GM21786 (cell line): Measurements from ENCODE around the gene CD53.
A peak's percentile ranks its signal among the peaks of the same experiment; 100 is the strongest.

Experiments used
- ATAC-seq: cut with Tn5 transposase; IDR thresholded peaks from one replicate; pipeline ENCODE4 v1.9.1; 2021; ENCODE audit not compliant: unreplicated experiment

Gene CD53

DNA sequence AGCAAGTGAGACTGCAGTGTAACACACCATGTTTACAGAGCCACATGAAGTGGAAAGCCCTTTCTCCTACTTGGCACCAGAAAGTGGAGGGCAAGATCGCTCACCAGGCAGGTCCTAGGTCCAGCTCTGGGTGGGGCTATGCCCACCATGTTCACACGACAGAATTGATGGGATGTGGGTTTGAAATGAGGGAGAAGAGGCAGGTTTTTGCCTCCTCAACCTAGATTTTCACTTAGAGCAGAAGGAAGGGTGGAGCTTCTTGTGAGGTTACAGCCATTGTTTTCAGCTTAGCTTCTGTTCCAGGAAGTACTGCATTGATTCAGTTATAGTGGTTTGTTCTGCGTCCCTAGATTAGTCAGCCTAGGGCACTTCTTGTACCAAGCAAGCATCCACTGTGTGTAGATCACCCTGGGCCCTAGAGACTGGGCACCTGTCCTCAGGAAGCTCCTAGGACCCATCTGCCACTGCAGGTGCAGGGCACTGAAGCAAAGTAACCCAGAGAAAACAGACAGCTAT lies 2.3 kb downstream of the CD53 start:
- peak; percentile 46 for ATAC-seq

DNA sequence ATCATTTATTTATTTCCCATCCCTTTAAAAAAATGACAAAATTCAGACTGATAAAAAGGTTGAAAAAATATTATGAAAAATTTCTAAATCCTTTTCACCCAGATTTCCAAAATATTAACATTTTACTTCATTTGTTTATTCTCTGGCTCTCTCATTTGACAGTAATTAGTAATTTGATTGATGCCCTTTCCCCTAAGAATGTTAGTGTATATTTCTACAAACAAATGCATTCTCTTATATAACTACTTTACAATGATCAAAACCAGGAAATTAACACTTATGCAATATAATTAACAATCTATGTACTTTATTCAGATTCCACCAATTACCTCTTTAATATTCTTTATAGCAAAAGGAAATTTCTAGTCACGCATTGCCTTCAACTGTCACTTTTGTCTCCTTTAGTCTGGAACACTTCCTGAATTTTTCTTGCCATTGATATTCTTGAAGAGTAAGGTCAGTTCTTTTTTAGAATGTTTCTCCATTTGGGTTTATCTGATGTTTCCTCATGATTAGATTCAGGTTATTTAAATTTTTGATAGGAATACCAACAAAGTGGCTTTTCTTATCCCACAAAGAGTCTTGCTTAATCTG lies 3.9 kb downstream of the CD53 start:
- no peak for ATAC-seq

DNA sequence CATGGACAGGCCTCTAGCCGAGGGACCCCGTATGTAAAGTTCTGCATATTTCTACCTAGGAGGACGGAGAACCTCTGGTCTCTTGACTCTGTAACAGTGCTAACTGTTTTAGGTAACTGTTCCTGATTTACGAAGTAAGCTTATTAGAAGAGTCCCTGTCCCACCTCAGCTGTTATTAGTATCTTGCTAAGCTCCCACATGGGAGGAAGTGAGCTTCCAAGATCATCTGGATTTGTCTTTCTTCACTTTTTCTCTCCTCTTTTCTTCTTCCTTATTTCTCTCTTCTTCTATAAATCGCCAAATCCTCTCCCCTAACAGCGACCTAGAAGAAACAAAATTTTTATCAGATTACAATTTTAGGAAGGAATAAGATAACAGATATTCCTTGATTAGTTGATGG lies 4.4 kb downstream of the CD53 start:
- no peak for ATAC-seq

DNA sequence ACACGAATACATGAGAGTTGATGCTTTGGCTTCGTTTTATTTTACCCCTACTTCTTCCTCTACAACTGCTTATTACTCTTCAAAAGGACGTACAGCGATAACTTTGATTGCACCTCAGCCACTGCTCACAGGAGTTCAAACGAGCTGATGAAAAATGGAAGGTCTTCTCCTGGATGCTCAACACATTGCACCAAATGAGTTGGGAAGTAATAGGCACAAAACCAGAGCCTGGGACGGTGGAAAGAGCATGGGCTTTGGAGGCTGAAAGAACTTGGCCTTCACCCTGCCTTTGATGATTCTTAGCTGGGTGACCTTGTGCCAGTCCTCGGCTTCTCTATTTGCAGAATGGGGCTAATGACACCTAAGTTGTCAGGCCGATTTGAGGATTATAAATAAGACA lies 4.8 kb downstream of the CD53 start:
- no peak for ATAC-seq

DNA sequence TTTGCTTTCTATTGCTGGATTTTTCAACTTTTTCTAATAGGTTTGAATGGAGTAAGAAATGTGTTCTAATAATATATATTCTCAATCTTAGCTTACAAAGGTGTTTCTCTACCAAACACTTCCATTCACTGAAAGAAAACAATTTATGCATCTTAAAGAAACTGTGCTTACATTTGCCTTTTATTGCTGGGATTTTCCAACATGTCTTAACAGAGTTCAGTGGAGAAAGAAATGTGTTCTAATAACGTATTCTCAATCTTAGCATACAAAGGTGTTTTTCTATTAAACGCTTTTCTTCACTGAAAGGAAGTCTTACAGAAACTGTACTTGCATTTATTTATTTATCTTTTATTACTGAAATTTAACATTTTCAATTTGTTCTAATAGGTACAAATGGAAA lies 5.6 kb downstream of the CD53 start:
- ATAC-seq, result no peak

DNA sequence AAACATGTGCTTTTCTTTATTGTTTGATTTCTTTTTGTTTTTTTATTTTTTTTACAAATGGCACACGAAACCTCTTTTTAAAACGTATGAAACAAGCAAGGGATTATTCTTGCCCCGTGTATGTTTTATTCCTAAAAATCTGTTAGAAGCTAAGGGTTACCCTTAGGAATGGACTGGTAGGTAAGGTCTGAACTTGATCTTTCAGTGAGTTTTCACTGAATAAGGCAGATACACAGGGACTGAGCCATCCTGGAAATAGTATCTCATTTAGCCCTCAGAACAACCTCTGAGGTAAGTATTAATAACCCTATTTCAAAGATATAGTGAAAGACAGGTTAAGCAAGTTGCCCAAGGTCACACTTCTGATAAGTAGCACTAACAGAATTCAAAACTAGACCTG lies 6.0 kb downstream of the CD53 start:
- ATAC-seq, result no peak

DNA sequence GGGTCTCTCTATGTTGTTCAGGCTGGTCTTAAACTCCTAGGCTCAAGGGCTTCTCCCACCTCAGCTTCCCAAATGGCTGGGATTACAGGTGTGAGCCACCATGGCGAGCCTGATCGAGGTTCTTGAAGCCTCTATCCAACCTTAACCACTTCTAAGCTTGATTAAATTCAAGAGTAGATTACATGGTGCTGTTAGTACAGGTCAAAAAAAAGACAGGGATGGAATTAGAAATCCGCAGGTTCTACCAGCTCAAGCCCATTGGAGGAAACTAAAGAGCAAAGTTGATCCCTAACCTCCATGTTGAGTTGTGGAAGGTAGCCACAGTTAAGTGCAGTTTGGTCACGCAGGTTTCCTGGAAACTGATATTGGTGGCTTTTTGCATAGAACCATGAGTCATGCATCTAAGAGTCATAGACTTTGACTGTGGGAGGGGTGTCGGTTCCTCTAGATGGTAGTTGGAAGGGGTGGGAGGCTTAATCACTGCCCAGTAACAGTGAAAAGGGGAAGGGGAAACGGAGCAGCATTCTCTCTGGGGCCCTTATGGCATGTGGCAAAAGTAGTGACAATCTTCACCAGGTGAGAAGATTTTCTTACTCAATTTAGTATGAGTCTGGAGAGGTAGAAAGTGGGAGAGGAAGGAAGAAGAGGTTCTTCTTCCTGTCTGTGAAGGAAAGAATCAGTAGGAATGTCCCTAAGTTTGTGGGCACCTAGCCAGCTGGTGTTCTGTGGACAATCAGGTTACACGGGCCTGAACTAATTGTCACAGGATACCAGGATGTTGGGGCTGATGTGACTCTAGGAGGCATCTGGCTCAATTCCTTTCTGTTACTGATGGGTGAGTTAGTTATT lies 7.0 kb downstream of the CD53 start:
- ATAC-seq, result peak; percentile 63

DNA sequence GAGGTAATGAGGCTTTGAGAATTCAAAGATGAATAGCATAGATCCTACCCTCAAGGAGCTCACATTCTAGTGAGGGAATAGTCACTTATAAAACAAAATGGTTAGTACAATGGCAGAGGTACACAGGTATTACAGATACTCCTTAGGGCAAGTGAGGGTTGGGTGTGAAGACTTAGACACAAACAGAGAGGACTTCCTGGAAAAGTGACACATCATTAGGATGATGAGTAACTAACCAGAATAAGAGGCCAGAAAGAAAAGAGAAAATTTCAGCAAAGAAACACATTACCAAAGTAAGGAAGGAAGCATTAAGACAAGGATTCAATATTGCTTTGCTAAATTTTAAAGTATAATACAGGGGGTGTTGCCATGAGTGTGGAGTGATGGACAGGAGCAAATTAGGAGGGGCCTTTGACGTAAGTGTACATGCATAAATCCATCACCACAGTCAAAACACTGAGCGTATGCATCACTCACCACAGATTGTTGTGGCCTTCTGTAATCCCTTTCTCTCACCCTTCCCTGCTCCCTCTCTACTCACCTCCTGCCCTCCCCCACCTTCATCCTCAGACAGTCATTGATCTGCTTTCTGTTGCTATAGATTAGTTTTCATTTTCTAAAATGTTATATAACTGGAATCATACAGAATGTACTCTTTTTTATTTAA lies 7.9 kb downstream of the CD53 start:
- no peak for ATAC-seq

DNA sequence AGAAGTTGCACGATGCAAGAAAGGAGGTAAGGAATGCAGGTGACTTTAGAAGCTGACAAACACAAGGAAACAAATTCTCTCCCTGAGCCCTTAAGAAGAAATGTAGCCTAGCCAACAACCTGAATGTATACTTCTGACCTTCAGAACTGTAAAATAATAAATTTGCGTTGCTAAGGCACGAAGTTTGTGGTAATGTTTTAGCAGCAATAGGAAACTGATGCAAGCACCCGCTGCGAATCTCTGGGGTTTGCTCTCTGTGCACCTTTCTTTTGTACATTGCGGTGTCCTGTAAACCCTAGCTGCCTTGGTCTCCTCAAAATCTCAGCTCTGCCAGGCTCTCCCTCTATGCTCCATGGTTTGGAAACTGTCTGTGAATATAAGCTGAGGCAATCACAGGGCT lies 15.1 kb downstream of the CD53 start:
- ATAC-seq, result no peak

DNA sequence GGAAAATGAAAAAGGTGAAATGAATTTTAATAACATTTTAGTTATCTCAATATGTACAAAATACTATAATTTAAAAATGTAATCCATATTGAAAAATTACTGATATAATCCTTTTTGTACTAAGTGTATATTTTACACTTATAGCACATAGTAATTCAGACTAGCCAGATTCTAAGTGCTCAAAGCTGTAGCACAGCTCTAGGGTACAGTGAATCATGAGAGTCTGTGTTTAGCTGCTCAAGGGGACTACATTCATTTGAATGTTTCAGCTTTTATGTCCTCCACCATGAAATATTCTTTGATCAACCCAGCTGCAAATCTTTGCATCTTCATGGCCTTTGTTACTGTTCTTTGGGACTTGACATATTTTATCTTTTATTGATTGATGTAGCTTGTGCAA lies 15.7 kb downstream of the CD53 start:
- ATAC-seq, result no peak

DNA sequence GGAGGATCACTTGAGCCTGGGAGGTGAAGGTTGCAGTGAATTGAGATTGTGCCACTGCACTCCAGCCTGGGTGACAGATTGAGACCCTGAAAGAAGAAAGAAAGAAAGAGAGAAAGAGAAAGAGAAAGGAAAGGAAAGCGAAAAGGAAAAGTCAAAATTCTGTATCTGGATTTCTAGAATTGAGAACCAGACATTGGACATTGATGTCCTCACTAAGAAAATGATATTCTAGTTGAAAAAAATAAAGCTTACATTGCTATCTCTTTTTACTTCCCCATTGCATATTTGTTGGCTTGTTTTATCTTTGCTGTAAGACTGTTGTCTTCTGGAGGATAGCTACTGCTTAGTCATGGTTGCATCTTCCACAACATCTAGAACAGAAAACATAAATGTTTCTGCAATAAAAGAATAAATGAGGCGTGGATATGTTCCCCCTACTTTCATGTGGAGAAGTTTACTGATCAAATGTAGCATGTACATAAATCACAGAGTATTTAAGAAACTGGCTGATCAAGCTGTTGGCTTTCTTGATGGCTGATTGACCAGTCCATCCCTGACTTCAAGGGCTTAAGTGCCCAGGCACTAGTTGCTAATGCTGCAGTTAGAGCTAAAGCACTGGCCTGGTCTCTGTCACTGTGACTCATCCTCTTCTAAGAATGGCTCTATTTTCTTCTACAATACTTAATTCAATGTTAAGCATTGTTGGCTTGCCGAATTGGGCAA lies 17.7 kb downstream of the CD53 start:
- no peak for ATAC-seq

DNA sequence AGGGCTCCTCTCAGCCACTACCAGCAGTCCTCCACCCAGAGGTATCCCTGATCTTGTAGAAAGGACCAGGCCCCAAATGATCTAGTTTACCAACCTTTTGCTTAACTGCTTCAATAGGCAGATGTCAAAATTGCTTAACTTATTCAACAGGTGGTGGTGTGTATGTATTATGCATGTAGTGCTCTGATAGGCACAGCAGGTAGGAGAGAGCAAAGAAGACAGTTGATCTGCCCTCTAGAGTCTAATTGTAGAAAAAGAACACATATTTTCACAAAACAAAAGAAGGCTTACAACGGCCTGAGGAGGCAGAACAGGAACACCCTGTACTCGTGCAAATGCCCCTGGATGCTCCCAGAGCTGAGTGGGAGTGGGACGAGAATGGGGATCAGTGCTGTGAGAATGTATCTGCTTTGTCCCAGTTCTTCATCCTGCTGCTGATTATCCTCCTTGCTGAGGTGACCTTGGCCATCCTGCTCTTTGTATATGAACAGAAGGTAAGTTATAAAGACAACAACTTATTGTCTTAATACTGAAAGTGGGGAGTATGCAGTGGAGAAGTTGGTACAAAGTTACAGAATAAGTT lies 21.1 kb downstream of the CD53 start:
- no peak for ATAC-seq

DNA sequence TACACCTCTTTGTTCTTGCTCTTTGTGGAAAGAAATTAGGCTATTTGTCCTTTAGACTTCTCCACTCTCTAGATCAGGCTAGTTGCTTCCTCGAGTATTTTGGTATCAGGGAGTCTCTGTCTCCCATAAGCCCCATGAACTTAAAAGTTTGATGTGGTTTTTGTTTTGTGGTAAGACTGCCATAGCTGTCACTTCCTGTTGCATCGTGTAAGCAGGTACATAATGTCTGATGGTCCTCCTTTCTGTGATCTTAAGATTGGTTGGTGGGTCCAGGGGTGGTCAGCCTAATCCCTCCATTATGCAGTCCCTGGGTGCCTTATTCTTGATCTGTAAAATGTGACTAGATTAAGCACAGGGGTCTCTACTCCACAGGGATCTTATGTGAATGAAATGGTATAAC lies 23.1 kb downstream of the CD53 start:
- ATAC-seq, result no peak

DNA sequence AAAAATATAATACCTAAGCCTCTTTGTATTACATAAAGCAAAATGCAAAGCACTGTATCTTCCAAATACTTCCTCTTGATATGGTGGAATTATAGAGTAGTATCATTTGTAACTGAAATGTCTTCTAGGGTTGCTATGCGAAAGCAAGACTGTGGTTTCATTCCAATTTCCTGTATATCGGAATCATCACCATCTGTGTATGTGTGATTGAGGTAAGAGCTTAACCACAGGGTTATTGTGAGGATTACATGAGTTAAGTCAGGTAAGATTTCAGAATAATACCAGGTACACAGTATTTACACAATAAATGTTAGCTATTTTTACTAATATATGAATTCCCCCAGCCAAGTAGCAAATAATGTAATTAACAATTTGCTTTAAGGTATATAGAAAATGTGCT lies 24.7 kb downstream of the CD53 start:
- ATAC-seq, result no peak

DNA sequence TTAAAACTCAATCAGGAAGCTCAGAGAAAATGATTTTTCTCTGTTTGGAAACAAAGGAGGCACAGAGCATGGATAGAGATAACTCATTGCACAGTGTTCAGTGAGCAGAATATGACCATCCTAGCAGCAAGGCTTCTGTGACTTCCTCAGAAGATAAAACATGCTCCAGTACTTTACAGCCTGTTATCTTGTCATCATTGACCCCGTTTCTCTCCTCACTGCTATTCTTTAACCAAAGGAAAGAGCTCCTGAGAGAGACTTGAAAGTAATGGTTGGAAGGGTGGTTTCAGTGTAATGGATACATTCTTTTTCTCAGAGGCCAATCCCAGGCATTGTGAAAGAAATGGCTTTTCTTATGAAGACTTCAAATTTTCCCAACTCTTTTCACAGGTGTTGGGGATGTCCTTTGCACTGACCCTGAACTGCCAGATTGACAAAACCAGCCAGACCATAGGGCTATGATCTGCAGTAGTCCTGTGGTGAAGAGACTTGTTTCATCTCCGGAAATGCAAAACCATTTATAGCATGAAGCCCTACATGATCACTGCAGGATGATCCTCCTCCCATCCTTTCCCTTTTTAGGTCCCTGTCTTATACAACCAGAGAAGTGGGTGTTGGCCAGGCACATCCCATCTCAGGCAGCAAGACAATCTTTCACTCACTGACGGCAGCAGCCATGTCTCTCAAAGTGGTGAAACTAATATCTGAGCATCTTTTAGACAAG lies 25.9 kb downstream of the CD53 start:
- no peak for ATAC-seq

DNA sequence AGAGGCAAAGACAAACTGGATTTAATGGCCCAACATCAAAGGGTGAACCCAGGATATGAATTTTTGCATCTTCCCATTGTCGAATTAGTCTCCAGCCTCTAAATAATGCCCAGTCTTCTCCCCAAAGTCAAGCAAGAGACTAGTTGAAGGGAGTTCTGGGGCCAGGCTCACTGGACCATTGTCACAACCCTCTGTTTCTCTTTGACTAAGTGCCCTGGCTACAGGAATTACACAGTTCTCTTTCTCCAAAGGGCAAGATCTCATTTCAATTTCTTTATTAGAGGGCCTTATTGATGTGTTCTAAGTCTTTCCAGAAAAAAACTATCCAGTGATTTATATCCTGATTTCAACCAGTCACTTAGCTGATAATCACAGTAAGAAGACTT lies 26.5 kb downstream of the CD53 start:
- no peak for ATAC-seq

DNA sequence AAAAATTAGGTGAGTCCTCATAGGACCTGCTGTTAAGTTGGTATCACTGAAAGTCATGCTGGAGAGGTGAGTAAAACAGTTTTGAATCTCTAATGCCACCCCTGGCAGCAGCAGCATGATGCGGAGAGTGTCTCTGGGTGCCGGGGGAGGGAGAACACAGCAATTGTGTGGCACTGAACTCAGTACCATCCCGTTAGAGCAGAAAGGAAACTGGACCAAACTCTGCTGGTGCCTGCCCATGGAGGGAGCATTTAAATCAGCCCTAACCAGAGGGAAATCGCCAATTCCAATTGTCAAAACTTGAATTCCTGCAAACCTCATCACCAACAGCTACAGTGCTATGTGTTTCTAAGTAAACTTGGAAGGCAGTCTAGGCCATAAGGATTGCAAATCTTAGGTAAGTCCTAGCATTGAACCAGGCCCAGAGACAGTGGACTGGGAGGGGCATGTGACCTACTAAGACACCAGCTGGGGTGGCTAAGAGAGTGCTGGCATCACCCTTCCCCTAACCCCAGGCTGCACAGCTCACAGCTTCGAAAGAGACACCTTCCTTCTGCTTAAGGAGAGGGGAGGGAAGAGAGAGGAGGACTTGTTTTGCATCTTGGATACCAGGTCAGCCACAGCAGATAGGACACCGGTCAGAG lies 30.0 kb downstream of the CD53 start:
- ATAC-seq, result no peak

DNA sequence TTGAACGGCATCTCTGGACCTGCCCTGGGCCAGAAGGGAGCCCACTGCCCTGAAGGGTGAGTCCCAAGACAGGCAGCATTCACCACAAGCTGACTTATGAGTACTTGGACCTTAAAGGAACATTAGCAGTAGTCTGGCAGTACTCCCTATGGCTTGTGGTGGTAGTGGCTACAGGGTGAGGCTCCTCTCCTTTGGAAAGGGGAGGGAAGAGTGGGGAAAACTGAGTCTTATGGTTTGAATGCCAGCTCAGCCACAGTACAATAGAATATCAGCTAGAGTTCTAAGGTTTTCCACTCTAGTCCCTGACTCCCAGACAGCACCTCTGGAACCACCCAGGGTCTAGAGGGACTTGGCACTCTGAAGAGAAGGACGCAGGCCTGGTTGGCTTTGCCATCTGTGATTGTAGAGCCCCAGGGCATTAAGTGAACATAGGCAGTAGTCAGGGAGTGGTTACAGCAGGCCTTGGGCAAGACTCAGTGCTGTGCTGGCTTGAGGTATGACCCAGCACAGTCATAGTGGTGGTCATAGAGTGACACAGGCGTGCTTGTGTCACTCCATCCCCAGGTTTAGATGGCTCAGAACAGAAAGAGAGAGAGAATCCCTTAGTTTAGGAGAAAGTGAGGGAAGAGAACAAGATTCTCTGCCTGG lies 31.0 kb downstream of the CD53 start:
- no peak for ATAC-seq

DNA sequence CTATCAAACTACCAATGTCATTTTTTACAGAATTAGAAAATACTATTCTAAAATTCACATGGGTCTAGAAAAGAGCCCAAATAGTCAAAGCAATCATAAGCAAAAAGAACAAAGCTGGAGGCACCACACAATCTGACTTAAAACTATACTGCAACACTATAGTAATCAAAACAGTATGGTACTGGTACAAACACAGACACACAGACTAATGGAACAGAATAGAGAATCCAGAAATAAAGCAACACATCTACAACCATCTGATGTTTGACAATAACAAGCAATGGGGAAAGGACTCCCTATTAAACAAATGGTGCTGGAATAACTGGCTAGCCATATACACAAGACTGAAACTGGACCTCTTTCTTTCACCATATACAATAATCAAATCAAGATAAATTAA lies 39.8 kb downstream of the CD53 start:
- no peak for ATAC-seq
